GM10847 (cell line): ENCODE results near the gene KAZN.

Experiments used
- POLR2A ChIP-seq: IDR thresholded peaks from 2 replicates; pipeline ENCODE4 v1.6.1; 2011; ENCODE audit not compliant: insufficient read length; ENCODE audit errors: extremely low read depth

The KAZN gene

DNA sequence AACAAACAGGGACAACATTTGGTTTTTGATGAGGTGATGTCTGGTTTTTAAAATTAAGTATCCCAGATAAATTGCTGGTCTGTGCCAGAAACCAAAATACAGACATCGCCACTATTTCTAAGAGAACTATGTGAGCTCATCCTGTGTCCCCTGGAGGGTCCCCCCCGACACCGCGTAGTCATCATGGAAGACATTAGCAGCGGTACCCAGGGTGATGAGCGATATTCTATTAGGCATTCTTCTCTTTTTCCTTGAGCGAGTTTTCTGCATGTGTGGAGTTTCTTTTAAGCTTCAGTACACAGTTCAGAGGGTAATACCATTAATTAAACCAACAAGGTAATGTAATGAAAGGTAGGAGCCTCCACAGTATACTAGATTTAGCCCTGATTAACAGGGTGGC, 26.5 kb downstream of the KAZN start:
- no peak for TF ChIP-seq POLR2A

DNA sequence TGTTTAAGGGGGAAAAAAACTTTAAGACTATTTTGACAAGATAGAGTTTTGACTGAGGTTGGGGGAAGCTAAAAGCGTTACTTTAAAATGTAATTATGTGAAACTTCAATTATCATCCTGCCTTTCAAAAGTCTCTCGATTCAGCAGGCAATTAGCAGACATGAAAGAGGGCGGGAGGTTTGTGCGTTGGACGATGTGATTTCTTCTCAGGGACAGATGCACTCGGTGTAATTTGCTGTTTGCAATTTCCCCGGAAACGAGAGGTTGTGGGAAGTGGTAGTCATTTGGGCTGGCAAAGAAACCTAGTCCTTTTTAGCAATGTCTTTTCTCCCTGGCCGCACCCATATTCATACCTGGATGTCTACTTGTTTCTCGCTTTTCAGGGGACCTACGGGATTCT, 27.1 kb downstream of the KAZN start:
- TF ChIP-seq POLR2A: no peak

DNA sequence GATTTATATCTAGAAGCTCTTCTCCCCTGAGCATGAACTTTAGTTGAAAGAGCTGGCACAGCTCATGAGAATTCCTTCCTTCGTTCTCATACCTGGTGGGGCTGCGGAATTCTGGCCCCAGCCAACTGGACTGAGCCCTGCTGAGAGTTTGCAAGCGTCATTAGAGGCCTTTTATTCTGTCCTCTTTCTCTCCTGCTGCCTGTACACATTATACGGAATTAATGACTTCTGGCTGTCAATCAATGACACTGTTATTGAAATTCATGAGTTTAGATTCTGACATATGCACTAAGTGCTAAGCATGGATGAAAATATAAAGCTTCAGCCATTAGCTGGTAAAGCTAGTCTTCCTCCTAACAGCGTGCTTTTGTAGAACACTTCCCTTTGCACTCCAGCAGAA, 27.5 kb downstream of the KAZN start:
- TF ChIP-seq POLR2A: no peak

DNA sequence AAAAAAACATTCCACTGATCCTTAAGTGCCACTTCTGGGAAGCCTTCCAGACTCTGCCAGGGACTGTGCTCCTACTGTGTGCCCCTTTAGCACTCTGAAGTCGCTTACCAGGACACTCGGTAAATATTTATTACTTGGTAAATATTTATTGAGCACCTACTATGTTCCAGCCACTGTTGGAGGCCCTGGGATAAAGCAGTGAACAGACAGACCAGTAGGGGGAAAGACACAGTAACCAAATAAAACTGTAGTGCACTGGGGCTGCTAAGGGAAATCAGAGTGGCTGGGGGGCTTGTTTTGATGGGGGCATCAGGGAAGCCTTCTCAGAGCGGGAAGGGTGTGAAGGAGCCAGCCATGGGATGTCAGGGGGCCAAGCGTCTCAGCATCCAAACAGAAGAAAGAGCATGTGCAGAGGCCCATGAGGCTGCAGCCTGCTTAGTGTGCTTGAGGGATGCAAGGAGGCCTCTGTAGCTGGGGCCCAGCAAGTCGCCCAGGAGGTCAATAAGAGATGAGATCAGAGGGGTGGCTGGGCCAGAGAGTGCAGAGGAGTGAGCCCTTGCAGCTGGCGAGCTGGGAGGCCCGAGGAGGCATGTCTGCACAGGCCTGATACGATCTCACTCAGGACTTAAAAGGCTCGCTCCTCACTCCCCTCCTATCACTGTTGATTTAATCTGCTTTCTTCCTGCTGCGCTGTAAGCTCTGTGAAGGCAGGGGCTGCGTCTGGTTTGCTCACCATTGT, 28.6 kb downstream of the KAZN start:
- no peak for TF ChIP-seq POLR2A

DNA sequence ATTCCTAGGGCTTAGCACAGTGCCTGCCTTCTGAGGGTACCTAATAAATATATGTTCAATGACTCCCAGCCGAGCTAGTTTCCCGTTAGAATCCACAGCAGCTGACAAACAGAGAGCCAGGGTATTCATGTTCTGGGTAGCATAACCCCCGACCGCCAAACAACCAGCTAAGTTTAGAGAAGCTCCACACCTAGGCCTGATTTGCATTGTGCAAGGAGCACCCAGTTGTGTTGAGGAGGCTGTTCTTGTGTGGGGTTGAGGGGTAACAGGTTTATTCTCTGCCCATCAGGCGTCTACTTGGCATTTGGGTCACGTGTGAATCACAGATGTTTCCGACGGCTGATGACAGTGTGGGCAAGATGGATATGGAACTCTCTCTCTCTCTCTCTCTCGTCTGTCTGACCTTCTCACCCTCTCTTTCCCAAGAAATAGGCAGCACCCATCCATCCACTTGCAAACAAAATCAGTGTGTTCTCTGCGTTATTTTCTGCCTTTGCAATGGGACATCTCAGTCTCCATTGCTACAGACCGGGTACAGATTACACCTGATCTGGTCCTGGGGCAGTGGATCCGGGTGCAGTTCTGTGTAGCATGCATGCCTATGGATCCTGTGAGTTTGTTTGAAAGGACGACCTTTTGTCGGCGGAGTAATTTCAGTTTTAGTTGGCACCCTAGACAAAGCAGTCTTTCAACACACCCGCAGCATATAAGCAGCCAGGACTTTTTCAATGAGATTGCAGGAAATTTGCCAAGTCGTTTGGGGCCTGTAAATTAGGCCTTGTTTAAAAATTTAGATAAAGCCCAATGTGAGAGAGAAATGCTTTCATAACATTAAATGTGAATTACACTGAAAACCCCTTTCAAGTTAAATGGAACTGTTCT, 29.4 kb downstream of the KAZN start:
- no peak for TF ChIP-seq POLR2A

DNA sequence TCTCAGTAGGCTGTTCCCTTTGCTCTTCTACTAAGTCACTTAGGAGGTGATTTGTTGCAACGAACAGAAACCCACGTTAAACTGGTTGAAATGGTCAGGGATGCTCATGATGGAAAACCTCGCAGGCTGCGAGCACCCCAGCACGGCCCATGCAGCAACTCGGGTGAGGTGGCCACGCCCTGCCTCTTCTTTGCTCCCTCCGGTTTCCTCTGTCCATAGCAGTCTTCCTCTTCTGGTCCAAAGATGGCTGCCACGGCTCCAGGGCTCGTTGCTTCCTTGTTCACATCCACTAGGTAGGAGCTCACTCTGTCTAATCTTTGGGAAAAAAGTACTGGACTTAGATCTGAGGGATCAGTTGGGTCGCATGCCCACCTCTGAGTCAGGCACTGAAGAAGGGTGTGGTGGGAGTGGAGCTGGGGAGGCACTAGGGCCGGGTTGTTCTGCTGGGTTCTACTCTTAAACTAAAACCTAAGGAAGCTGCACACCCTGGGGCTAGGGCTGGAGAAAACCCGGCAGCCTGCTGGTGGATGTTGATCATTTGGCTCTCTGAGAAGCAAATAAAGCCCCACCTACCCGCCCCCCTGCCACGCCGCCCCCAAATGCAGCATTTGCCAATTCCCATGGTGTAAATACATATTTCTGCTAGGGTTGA, 31.0 kb downstream of the KAZN start:
- TF ChIP-seq POLR2A: no peak

DNA sequence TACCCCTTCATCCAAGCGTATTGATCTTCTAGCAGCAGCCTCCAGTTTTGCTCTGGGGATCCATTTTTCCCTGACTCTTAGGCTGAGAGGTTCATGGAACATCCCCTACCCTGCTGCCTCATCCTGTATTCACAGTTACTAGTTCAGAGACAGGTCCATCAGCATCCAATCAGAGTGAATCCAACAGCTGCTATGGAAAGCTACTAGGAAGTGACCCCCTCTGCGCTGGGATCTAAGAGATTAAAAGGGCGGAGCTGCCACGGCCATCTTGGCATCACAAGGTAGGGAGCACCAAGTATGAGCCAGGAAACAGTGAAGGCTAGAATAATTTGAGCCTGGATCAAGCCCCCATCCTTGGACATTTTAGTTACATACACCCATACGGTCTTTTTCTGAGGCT, 32.5 kb downstream of the KAZN start:
- no peak for TF ChIP-seq POLR2A

DNA sequence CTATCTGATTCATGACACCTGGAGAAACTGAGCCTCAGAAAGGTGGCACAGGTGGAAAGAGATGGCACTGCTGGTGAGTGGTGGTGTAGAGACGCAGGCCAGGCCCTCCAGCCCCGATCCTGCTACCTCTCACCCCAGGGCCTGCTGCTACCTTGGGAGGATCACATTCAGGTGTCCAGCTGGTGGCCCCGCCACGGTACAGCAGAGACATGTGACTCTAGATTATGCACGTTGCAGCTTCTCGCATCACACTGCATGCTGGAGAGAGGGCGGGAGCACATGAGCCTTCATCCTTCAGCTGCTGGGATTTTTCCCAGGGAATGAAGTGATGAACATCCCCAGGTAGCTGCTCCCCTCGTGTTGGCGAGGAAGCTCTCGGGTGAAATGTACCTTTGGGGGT, 32.9 kb downstream of the KAZN start:
- TF ChIP-seq POLR2A: no peak

DNA sequence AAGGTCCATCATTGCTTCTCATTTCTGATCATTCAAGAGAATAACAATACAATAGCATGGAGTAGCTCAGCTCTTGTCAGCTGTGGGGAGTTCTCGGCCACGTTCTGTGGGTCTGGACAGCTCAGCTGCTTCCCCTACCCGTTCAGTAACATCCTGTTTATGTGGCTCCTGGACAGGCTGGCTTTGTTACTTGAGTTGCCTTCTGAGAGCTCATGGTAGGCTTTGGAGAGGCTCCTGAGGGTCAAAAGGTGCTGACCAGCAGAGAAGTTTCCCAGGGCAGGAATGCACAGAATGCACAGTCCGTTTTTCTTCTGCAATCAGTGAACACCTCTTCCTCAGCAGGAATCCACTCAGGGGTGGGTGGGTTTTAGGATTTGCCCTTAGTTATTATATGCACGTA, 36.0 kb downstream of the KAZN start:
- TF ChIP-seq POLR2A: no peak

DNA sequence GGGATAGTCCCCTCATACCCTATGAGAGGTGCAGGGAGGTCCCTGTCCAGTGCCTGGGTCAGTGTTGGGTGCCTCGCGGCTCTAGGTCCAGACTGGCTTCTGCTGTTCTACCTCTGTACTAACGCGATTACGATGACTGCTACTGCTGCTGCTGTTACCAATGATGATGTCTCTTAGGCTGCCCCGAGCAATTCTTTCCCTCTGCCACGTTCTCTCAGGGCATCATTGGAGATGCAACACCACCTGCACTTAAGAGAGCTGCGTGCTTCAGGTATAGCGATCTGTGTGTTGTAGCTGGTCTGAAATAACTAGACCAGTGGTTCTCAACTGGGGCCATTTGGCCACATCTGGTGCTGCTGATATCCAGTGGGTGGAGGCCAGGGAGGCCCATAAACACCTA, 36.9 kb downstream of the KAZN start:
- no peak for TF ChIP-seq POLR2A

DNA sequence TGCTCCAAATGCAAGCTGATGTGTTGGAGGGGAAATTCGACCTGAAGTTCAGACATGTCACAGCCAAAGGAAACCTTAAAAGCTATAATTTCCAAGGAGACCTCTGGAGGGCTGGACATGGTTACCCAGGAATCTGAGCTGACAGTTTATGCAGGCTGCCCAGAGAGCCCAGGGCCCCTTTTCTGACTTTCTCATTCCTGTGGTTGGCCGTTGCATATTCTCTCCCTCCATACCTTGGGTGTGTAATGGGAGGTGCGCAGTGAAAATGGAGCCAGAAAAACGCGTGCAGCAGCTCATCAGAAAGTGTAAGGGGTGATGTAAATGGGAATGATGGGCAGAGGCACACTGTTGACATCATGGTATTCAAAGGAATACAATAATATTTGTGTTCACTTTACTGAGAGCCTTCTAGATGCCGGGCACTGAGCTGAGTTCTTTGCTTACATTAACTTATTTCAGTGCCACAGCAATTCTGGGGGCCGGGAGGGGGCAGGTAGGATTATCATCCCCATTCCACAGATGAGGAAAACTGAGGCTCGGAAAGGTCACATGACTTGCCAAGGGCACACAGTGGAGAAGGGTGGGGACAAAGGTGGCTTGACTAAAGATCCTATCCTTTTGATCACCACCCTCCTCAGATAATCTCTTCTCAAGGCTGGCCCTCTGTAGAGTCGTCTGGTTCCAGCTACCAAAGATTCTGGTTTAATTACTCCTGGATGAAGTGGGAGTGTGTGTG, 38.6 kb downstream of the KAZN start:
- no peak for TF ChIP-seq POLR2A

DNA sequence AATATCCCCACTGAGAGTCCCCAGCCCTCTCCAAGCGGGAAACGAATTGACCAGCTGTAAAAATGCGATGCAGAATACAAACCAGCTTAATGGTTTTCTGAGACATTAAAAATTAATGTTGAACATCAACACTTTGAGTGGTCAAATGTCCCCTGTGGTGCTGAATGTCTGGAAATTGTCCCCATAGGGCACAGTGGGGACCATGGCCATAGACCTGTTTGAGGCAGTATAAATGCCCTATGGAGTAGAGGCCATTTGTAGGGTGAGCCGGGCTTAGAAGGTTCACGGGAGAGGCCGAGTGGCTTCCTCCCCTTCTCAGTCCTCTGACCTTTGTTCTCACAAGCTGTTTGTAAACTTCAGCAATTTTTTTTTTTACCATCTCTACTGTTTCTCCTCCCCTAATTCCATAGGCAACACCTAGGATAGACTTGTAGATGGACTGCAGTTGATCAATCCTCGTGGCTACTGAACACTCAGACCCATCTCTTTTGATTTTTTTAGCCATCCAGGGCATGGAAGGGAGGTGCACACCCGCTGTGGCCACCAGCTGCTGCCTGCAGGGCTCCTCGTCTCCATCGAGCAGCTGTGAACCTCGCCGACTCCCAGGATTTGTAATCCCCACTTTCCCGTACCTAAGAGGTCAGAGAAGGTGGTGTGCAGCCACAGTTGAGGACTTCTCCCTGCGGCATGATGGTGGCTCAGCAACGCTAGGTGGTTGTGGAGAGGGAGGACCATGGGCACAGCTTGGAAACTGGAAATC, 41.0 kb downstream of the KAZN start:
- TF ChIP-seq POLR2A: no peak

DNA sequence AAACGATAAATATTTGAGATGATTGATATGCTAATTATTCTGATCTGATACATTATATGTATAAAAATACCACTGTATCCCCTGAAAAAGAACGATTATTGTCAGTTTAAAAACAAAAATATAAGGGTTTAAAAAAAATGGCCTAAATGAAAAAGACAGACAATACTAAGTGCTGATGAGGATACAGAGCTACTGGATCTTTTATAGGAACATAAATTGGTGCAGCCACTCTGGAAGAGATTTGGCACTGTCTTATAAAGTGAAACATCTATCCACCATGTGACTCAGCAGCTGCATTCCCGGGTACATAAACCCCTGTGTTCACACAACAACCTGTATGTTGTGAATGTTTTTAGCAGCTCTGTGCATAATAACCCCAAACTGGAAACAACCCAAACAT, 44.2 kb downstream of the KAZN start:
- no peak for TF ChIP-seq POLR2A

DNA sequence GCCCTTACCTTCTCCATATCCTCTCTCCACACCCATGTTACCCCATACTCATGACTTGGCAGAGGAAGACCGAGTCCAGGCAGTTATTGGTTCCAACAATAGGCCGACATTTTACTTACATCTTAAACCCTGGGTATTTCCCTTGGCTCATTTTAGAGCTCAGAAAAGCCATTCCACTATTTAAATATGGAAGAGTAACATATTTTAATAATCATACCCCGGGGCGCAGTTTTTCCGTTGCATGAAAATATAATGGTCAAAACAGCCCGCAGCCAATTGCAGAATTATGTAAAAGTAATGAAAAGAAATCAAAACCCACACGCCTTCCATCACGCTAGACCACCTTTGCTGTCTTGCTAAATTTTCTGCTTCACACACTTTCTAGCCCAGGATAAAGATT, 48.5 kb downstream of the KAZN start:
- no peak for TF ChIP-seq POLR2A

DNA sequence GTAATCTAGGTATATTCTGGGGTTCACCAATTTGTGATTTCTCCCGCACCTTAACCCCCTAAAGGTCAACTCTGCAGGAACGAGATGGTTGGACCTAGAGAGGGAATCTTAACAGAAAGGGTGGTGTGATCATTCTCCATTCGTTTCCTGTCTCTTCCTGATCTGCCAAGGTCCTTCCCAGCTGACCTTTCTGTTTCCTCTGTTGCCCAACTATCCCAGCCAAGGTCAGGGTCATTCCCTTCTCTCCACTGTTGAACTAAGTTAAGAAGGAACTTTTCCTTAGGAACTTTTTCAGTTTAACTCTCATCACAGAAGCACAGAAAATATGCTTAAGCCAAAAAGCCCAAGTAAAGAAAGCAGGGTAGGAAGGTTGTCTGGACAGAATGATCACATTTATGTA, 49.3 kb downstream of the KAZN start:
- no peak for TF ChIP-seq POLR2A

DNA sequence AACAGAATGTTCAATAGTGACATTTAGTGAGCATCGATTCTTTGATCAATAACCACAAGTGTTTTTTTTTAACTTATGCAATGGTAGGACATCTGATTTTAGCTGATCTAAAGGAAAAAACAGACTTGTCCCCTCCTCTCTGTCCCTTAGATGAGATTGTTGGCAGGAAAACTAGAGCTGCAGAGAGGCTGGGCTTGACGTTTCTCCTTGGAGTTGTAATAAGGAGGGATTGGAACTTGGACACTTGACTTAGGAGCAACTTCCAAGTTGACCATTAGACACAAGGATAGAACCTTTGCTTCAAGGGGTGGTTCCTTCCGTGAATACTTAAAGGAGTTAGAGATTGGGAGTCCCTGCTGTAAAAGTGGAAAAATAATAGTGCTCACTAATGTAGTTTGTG, 49.9 kb downstream of the KAZN start:
- TF ChIP-seq POLR2A: no peak
